Ishikawa (cell line): Measurements from ENCODE around the gene MECP2.

Source experiments
- CEBPB ChIP-seq: IDR thresholded peaks from 2 replicates; pipeline ENCODE4 v1.6.1; 2012
- CREB1 ChIP-seq: IDR thresholded peaks from 2 replicates; pipeline ENCODE4 v1.6.1; 2012; ENCODE audit warnings: low read depth
- EGR1 ChIP-seq: IDR thresholded peaks from 2 replicates; pipeline ENCODE4 v1.6.1; 2012
- EP300 ChIP-seq: IDR thresholded peaks from 2 replicates; pipeline ENCODE4 v1.6.1; 2012; ENCODE audit warnings: borderline replicate concordance
- FOXM1 ChIP-seq: IDR thresholded peaks from 2 replicates; pipeline ENCODE4 v1.6.1; 2012; ENCODE audit warnings: low read depth, borderline replicate concordance
- NFIC ChIP-seq: IDR thresholded peaks from 2 replicates; pipeline ENCODE4 v1.6.1; 2012
- RAD21 ChIP-seq: IDR thresholded peaks from 2 replicates; pipeline ENCODE4 v1.6.1; 2012; ENCODE audit warnings: low read depth
- TAF1 ChIP-seq: IDR thresholded peaks from 2 replicates; pipeline ENCODE4 v1.6.1; 2012; ENCODE audit warnings: low read depth, mild to moderate bottlenecking
- TCF12 ChIP-seq: IDR thresholded peaks from 2 replicates; pipeline ENCODE4 v1.6.1; 2012; ENCODE audit warnings: low read depth
- TEAD4 ChIP-seq: IDR thresholded peaks from 2 replicates; pipeline ENCODE4 v1.6.1; 2012
- YY1 ChIP-seq: IDR thresholded peaks from 2 replicates; pipeline ENCODE4 v1.6.1; 2012; ENCODE audit warnings: low read depth
- ZBTB7A ChIP-seq: IDR thresholded peaks from 2 replicates; pipeline ENCODE4 v1.6.1; 2012; ENCODE audit warnings: low read depth
- TF ChIP-seq, protein P1 (sequence below): IDR thresholded peaks from 2 replicates; pipeline ENCODE4 v1.6.1; 2012
- TF ChIP-seq, protein P2 (sequence below): IDR thresholded peaks from 2 replicates; pipeline ENCODE4 v1.6.1; 2012
- TF ChIP-seq, protein P3 (sequence below): IDR thresholded peaks from 2 replicates; pipeline ENCODE4 v1.6.1; 2012; ENCODE audit warnings: low read depth, mild to moderate bottlenecking

Gene MECP2

DNA sequence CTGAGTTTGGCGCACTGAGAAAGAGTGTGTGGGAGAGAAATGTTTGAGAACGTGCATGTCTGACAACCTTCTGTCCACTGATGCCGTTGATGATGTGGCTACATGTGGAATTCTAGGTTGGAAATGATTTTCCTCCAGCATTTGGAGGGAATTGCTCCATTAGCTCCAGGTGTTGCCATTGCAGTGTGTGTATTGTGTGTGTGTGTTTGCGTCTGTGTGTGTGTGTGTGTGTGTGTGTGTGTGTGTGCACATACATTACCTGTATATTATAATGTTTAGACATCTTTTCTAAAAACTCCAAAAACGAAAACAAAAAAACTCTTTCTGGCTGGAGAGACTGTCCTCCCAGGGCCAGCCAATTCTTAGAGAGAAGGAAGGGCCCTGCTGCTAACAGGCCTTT lies 18.2 kb upstream of the MECP2 start:
- TF ChIP-seq CEBPB (no peak), RAD21 (no peak), CREB1 (no peak), TAF1 (no peak), FOXM1 (no peak), EP300 (no peak), TCF12 (no peak), TEAD4 (no peak), EGR1 (no peak), NFIC (no peak), ZBTB7A (no peak)
- TF ChIP-seq, protein P1, sequence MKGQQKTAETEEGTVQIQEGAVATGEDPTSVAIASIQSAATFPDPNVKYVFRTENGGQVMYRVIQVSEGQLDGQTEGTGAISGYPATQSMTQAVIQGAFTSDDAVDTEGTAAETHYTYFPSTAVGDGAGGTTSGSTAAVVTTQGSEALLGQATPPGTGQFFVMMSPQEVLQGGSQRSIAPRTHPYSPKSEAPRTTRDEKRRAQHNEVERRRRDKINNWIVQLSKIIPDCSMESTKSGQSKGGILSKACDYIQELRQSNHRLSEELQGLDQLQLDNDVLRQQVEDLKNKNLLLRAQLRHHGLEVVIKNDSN, result no peak
- TF ChIP-seq, protein P2, sequence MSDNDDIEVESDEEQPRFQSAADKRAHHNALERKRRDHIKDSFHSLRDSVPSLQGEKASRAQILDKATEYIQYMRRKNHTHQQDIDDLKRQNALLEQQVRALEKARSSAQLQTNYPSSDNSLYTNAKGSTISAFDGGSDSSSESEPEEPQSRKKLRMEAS, result no peak
- TF ChIP-seq, protein P3, sequence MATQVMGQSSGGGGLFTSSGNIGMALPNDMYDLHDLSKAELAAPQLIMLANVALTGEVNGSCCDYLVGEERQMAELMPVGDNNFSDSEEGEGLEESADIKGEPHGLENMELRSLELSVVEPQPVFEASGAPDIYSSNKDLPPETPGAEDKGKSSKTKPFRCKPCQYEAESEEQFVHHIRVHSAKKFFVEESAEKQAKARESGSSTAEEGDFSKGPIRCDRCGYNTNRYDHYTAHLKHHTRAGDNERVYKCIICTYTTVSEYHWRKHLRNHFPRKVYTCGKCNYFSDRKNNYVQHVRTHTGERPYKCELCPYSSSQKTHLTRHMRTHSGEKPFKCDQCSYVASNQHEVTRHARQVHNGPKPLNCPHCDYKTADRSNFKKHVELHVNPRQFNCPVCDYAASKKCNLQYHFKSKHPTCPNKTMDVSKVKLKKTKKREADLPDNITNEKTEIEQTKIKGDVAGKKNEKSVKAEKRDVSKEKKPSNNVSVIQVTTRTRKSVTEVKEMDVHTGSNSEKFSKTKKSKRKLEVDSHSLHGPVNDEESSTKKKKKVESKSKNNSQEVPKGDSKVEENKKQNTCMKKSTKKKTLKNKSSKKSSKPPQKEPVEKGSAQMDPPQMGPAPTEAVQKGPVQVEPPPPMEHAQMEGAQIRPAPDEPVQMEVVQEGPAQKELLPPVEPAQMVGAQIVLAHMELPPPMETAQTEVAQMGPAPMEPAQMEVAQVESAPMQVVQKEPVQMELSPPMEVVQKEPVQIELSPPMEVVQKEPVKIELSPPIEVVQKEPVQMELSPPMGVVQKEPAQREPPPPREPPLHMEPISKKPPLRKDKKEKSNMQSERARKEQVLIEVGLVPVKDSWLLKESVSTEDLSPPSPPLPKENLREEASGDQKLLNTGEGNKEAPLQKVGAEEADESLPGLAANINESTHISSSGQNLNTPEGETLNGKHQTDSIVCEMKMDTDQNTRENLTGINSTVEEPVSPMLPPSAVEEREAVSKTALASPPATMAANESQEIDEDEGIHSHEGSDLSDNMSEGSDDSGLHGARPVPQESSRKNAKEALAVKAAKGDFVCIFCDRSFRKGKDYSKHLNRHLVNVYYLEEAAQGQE, result no peak

DNA sequence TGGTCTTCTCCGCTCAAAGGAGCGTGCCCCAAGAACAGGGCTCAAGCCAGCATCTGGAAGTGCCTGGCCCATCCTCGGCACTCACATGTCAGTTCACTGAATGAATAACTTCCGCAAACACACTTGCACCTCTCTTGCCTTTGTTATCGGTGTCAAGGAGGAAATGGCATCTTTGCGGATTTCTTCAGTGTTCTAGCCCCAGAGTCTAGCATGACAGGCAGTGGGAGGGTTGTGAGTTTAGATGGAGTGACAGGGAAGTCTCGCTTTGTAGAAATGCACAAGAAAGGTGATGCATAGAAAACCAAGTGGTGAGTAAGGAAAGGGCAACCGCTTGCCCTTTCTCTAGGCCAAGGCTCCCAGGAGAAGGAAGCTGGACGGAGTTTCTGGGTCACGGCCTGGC lies 17.6 kb upstream of the MECP2 start:
- no peak for TF ChIP-seq TEAD4
- TF ChIP-seq, protein P2, result no peak
- TF ChIP-seq RAD21, result no peak
- TF ChIP-seq TCF12, result no peak
- TF ChIP-seq FOXM1, result no peak
- no peak for TF ChIP-seq YY1
- TF ChIP-seq, protein P1, result no peak

DNA sequence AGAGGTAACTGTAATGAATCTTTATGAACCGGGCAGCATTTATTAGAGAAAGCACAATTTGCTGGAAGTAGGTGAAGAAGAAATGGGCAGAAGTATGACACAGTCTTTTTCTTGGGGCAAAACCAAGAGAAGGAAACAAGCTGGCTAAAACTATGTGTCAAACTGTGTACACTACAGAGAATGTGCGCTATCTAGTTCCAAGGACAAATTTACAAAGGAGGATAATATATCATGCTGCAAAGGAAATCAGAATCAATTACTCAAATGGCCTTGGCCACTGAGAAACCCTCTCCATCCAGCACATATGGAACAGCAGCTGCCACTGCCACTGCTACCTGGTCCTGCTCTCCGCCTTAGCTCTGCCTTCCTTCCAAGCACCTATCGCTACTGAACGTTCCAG lies 17.1 kb upstream of the MECP2 start:
- TF ChIP-seq, protein P2, result no peak
- TF ChIP-seq, protein P3, result no peak
- TF ChIP-seq TEAD4 (no peak), TCF12 (no peak), NFIC (no peak), RAD21 (no peak)

DNA sequence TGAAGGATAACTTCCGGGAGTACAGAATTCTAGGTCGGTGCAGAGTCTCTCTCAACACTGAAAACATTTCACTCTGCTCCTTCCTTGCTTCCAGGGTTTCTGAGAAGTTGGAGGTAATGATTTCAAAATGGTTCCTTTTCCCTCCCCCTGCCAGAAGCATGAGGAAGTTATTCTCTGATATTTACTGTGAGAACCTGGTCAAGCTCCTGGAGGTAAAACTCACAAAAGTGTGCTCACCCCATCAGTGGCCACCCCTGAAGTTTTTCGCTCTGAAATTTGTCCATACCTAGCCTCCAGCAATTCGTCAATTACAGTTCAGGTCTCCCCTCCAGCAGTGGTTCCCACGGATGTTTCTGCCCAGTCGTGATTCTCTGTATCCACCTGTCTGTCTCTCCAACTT lies 16.2 kb upstream of the MECP2 start:
- no peak for TF ChIP-seq CEBPB
- TF ChIP-seq CREB1, result no peak
- TF ChIP-seq RAD21, result no peak
- no peak for TF ChIP-seq TCF12
- no peak for TF ChIP-seq NFIC
- TF ChIP-seq, protein P3, result no peak

DNA sequence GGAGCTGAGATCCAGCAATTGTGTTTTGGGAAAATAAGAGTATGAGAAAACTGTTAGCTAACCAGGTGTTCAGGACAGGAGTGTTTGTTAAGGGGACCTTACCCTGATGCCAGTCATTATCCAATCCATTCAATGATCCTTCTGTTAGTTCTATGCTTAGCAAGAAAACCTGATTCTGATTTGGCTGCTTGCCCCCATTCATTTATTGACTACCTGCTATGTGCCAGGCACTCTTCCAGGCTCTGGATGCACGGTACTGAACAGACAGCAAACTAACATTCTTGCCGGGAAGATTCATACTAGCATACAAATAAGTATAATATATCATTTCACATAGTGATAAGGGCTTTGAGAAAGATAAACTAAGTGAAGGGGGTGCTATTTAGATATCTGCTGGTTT lies 1.0 kb upstream of the MECP2 start:
- TF ChIP-seq YY1 (no peak), CEBPB (no peak), EGR1 (no peak), CREB1 (no peak), TCF12 (no peak), RAD21 (no peak), ZBTB7A (no peak), TAF1 (no peak), NFIC (no peak), TEAD4 (no peak)
- TF ChIP-seq, protein P1, result no peak
- TF ChIP-seq, protein P2, result no peak
- TF ChIP-seq, protein P3, result no peak
